Measurements from ENCODE around the gene PKDCC. TPM values are rescaled to one million over a fixed set of nuclear protein-coding genes. Genes with fewer than 3 reads are reported as not detected.
A peak's percentile ranks its signal among the peaks of the same experiment; 100 is the strongest.

PKDCC gene
- 100 to 1,000 TPM in 9 of 10 donors, 10 to 100 TPM in 1; 97.9 to 148 (median 131) TPM for polyA plus RNA-seq (ENCODE audit: insufficient read length in 10 of 10)
- long read RNA-seq, donor 1, transcript PKDCC-201 (7 exons, 2,502 nt) = major isoform, 6 of 21 reads
- long read RNA-seq, donor 1, partial matches to known transcripts = 11 of 21 reads
- long read RNA-seq, donor 1, other reads (novel, unspliced or antisense) = 0 of 21 reads
- long read RNA-seq, donor 2, transcript PKDCC-201 (7 exons, 2,502 nt) = major isoform, 15 of 17 reads
- long read RNA-seq, donor 2, partial matches to known transcripts = 0 of 17 reads
- long read RNA-seq, donor 2, other reads (novel, unspliced or antisense) = 0 of 17 reads
- long read RNA-seq, donor 3 = 0 reads
- long read RNA-seq, donor 4, transcript PKDCC-201 (7 exons, 2,502 nt) = major isoform, 19 of 37 reads
- long read RNA-seq, donor 4, partial matches to known transcripts = 11 of 37 reads
- long read RNA-seq, donor 4, other reads (novel, unspliced or antisense) = 0 of 37 reads
- long read RNA-seq, donor 5, transcript PKDCC-201 (7 exons, 2,502 nt) = major isoform, 11 of 34 reads
- long read RNA-seq, donor 5, partial matches to known transcripts = 14 of 34 reads
- long read RNA-seq, donor 5, other reads (novel, unspliced or antisense) = 0 of 34 reads
- long read RNA-seq, donor 6, transcript PKDCC-201 (7 exons, 2,502 nt) = major isoform, 27 of 68 reads
- long read RNA-seq, donor 6, transcript PKDCC-209 (3 exons, 693 nt) = minor isoform, 6 of 68 reads
- long read RNA-seq, donor 6, partial matches to known transcripts = 35 of 68 reads
- long read RNA-seq, donor 6, other reads (novel, unspliced or antisense) = 0 of 68 reads
- long read RNA-seq, donor 7, transcript PKDCC-201 (7 exons, 2,502 nt) = major isoform, 12 of 38 reads
- long read RNA-seq, donor 7, transcript PKDCC-207 (2 exons, 563 nt) = minor isoform, 6 of 38 reads
- long read RNA-seq, donor 7, partial matches to known transcripts = 17 of 38 reads
- long read RNA-seq, donor 7, other reads (novel, unspliced or antisense) = 0 of 38 reads
- long read RNA-seq, donor 8, transcript PKDCC-201 (7 exons, 2,502 nt) = major isoform, 6 of 7 reads
- long read RNA-seq, donor 8, partial matches to known transcripts = 0 of 7 reads
- long read RNA-seq, donor 8, other reads (novel, unspliced or antisense) = 0 of 7 reads
- long read RNA-seq, donor 9, transcript PKDCC-201 (7 exons, 2,502 nt) = major isoform, 9 of 10 reads
- long read RNA-seq, donor 9, partial matches to known transcripts = 0 of 10 reads
- long read RNA-seq, donor 9, other reads (novel, unspliced or antisense) = 0 of 10 reads

- DNase-seq = peak; percentile 92 to 96 (median 93)
Observed at GRCh38 chr2:42047488-42048298, at the start of gene PKDCC. Gene PKDCC, plus strand, starts transcription at chr2:42048021. Its CDS starts 179 bp downstream, at chr2:42048200.

GRCh38 chr2:41998186-41999127 lies 49.4 kb upstream of the PKDCC start:
- DNase-seq = peak in 2 of 3 donors; percentile 67 to 83

GRCh38 chr2:41999128-41999480 lies 48.7 kb upstream of the PKDCC start:
- no peak for DNase-seq

- no peak for DNase-seq
Observed at GRCh38 chr2:41999592-42000281, 48.1 kb upstream of the PKDCC start.

- peak in 2 of 3 donors; percentile 41 to 77 for DNase-seq
Observed at GRCh38 chr2:42001711-42002201, 46.1 kb upstream of the PKDCC start.

GRCh38 chr2:42007551-42007950 lies 40.3 kb upstream of the PKDCC start:
- DNase-seq = no peak

- DNase-seq = no peak
Observed at GRCh38 chr2:42008241-42008921, 39.4 kb upstream of the PKDCC start.

- no peak for DNase-seq
Observed at GRCh38 chr2:42009657-42010580, 37.9 kb upstream of the PKDCC start.

GRCh38 chr2:42010743-42011298 lies 37.0 kb upstream of the PKDCC start:
- peak in 1 of 3 donors; percentile 80 for DNase-seq

- no peak for DNase-seq
Observed at GRCh38 chr2:42012137-42012536, 35.7 kb upstream of the PKDCC start.

- DNase-seq = no peak
Observed at GRCh38 chr2:42012651-42013050, 35.2 kb upstream of the PKDCC start.

GRCh38 chr2:42013409-42013808 lies 34.4 kb upstream of the PKDCC start:
- no peak for DNase-seq

- peak in 2 of 3 donors; percentile 82 to 86 for DNase-seq
Observed at GRCh38 chr2:42021464-42021863, 26.4 kb upstream of the PKDCC start.

GRCh38 chr2:42025151-42025582 lies 22.7 kb upstream of the PKDCC start:
- peak; percentile 70 to 88 (median 70) for DNase-seq

GRCh38 chr2:42026272-42026671 lies 21.5 kb upstream of the PKDCC start:
- DNase-seq = no peak

- DNase-seq = peak in 1 of 3 donors; percentile 63
Observed at GRCh38 chr2:42028571-42029148, 19.2 kb upstream of the PKDCC start.

Measured in muscle of back (tissue), 13 donors.